CD4-positive, alpha-beta T cell treated with Interleukin-21 for 1 hour (primary cell): ENCODE data around the gene NEK7.
A peak's percentile ranks its signal among the peaks of the same experiment; 100 is the strongest.
"Not testable (repeated sequence)": the region's sequence is repeated elsewhere in the genome, so short reads cannot be mapped to it uniquely, and the experiment has no call there.

Source experiments
- DNase-seq: peaks from one replicate; pipeline ENCODE4 v3.0.0-alpha.2; 2020

Gene NEK7

DNA sequence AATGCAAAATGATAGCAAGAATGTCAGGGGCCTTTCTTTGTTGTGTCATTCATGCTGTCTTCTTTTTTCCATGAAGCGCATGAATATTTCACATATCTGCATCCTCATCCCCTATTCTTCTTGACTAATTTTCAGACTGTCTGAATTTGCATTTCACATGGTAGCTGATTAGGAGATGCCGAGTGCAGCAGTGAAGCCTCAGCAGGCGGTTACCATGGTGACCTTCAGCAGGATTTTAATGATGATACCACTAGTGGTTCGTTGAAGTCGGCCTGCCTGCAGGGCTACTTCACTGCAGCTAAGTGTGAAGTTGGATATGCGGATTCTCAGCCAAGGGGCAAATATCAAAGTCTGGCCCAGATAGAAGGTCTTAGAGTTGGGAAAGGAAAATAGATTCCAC, 141.8 kb downstream of the NEK7 start:
- no peak for DNase-seq

DNA sequence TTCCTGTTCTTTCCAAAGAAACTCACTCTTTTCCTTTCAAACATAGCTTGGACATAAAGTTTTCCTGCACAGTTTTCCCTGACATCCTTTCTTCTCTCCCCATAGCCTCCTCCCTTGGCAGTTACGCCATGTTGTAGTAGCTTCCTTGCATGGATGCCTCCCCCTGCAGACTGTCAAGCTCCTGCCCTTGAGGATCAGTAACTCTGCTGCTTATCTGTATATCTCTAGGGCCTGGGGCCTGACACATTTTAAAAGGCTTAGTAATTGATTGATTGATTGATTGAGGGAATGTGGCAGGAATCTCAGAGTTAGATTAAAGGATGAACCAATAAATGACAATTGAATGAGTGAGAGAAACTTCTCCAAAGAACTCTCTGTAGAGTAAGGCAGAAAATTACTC, 143.7 kb downstream of the NEK7 start:
- no peak for DNase-seq

DNA sequence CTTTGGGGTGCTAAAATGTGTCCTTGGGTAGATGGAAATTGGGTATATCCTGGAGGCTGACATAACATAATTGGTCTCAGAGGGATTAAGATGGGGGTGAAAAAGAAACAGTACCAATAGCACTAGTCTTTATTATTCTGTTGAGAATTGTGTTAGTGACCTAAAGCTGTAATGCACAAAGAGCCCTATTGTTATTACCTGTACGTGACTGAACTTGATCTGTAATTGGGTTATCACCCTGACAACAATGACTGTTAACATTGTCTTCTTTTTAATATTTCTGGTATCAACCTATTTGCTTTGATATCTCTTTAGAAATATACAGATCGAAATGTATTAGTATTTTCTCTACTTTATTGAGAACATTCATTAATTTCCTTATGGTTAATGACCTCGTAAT, 147.6 kb downstream of the NEK7 start:
- DNase-seq, result no peak

DNA sequence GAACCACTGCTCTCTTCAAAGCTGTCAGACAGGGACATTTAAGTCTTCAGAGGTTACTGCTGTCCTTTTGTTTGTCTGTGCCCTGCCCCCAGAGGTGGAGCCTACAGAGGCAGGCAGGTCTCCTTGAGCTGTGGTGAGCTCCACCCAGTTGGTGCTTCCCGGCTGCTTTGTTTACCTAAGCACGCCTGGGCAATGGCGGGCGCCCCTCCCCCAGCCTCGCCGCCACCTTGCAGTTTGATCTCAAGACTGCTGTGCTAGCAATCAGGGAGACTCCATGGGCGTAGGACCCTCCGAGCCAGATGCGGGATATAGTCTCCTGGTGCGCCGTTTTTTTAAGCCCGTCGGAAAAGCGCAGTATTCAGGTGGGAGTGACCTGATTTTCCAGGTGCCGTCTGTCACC, 158.0 kb downstream of the NEK7 start:
- not testable (repeated sequence) for DNase-seq

DNA sequence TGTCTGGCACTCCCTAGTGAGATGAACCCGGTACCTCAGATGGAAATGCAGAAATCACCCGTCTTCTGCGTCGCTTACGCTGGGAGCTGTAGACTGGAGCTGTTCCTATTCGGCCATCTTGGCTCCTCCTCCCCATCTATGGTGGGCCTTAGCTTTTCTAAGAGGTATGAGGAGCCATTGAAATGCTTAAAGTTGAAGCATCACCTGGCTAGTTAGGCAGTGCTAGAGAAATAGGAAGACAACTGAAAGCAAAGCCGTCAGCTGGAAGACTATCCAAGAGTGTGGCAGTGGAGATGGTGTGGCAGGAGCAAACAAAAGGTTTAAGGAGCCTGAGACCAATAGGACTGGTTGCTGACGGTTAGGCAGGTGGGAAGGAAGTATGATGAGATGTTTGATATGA, 158.5 kb downstream of the NEK7 start:
- not testable (repeated sequence) for DNase-seq

DNA sequence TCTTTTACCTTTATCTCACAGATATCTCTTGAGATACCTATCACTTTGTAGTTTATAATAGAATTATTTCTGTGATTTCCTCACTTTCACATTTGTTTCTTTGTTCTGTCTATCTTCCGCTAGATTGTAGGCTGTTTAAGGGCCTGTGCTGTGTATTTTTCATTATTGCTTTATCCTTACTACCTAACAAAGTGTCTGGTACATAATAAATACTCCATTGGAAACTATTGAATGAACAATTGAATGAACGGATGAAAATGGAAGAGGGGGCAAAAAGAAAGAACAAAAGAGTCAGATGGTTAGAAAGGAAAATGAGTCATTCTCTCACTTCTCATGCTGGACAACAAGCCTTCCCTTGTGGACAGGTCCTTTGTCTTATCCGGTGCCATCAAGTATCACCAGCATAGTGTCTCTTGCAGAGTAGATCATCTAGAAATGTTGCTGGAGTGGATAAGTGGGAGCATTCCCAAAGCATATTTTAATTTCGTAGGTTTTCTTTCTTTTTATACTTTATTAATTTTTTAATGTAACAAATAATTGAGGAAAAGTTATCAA, 159.8 kb downstream of the NEK7 start:
- no peak for DNase-seq

DNA sequence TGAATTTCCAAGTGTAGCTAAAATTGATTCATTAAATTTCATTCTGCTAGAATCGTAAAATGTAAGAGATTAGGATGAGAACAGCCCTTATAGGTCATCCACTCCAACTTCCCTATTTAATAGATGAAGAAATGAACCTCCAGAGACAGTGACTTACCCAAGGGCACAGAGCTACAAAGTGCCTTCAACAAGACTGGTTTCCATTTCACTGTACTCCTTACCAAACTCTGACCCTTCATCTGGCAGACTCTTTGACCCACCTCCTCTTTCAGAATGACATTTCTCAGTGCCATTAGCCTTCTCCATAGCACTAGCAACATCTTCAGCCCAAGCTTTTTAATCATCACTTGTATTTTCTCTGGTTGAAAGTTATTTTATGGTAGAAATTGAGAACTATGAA, 161.3 kb downstream of the NEK7 start:
- DNase-seq, result no peak

DNA sequence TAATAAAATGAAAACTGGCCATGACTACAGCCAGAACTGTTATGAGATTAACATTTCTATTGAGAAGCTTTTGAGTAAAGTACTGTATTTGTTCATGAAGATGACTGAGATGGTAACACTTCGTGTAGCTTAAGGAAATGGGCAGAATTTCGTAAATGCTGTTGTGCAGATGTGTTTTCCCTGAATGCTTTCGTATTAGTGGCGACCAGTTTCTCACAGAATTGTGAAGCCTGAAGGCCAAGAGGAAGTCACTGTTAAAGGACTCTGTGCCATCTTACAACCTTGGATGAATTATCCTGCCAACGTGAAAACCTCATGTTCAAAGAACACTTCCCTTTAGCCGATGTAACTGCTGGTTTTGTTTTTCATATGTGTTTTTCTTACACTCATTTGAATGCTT, 164.0 kb downstream of the NEK7 start:
- no peak for DNase-seq

DNA sequence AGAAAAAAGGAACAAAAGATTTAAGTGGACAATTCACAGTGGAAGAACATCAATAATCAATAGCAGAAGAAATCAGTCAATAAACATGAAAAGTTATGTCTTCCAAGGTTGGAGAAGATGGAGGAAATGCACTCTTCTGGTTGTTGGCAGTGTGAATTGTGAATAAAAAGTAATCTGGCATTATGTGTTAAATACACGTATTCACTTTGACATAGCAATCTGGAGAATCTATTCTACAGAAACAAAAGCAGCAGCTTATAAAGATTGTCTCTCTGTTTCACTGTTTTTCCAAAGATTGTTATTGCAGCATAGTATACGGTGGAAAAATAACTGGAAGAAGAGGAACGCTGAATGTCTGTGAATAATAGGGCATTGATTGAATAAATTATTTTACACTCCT, 169.4 kb downstream of the NEK7 start:
- DNase-seq, result no peak

DNA sequence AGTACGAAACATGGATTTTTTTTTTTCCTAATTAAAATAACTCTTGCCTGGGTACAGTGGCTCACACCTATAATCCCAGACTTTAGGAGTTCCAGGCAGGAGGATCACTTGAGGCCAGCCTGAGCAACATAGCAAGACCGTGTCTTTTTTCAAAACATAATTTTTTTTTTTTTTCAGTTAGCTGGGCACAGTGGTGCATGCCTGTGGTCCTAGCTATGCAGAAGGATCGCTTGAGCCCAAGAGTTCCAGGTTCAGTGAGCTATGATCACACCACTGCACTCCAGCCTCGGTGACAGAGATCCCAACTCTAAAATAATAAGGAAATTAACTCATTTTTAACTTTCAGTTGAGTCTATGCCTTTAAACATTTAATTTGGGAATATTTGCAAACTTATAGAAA, 170.1 kb downstream of the NEK7 start:
- DNase-seq, result no peak

DNA sequence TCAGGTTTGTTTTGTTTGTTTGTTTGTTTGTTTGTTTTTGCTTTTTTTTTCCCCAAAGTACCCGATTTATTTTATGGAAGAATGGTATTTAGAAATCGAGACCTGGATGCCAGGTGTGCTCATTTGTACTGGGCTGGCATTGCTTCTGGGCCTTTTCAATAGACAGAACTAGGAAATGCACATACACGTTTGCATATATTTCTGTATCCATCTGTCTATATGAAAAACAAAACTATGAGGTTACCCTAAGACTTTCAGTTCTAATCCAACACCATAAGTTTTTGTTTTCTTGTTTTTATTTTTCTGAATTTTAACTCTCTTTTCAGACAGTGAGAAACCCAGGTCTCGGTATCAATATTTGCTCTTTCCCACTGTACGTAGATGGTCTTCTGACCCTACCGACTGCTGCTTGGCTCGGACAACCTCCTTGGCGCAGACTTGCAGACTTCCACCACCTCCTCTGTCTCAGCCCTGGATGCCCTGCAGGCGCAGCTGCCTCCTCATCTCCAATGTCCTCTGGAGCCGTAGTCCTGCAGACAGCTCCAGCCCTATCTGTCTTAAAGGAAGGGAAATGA, 171.7 kb downstream of the NEK7 start:
- DNase-seq, result no peak

DNA sequence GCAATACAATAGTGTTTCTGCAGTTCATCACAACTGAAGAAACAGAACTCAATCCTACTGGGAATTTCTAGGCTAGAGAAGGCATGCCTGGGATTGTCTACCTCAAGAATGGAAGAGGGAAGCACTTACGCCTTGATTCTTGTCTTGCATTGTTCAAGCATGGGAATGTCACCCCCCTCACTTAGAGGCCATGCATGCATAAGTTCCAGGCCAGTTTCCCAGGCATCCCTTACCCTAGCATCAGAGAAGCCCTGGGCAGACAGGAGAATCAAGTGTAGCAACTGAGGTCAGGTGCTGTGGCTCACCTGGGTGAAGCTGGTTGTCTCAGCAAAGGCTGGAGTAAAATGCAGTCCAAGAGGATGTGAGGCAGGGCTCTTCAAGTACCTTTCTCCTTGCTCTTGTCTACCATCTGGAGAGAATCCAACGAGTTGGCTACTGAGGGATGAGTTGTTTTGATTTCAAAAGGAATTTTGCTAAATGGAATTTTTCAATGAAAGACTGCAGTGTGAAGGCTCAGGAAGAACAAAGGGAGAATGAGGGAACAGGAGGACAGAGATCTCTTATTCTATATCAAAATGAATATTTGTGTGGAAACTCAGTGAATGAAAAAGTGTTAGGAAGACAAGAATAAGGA, 174.3 kb downstream of the NEK7 start:
- no peak for DNase-seq

DNA sequence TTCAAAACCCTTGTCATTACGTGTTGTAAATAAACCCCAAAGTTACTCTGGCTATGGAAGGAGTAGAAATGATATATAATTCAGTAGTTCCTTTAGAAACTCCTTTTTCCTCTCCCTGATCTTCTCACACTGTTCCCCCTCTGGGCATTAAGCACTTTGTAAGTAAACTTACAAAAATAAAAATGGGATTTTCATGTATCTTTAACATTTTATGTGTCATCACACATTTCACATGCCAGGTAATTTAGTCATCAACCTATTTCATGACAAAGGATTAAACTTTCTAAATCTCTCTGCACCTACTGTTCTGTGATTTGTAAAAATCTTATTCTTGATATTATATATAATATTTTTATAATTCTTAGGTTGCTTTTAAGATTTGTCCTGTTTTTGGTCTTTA, 176.9 kb downstream of the NEK7 start:
- no peak for DNase-seq

DNA sequence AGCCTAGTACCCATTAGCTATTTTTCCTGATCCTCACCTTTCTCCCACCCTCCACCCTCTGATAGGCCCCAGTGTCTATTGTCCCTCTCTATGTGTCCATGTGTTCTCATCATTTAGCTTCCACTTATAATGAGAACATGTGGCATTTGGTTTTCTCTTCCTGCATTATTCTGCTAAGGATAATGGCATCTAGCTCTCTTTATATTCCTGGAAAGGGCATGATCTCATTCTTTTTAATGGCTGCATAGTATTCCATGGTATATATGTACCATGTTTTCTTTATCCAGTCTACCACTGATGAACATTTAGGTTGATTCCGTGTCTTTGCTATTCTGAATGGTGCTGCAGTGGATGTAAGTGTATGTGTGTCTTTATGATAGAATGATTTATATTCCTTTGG, 178.9 kb downstream of the NEK7 start:
- DNase-seq, result no peak

DNA sequence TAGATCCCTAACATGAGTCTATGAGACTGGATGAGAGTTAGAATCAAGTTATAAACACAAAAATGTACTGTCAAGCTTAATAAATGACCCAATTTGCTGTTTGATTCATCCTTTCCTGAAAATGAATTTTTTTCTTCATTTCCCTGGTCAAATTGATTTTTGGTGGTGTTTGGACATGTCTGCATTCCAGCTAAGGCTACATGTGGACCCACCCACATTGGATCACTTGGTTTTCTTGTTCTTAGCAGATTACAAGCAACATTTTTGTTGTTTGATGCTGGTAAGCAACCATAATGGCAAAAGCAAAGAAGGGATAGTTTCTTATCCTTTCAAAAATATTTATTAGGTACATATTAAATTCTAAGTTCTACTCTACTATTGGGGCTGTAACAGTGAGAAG, 181.1 kb downstream of the NEK7 start:
- no peak for DNase-seq

DNA sequence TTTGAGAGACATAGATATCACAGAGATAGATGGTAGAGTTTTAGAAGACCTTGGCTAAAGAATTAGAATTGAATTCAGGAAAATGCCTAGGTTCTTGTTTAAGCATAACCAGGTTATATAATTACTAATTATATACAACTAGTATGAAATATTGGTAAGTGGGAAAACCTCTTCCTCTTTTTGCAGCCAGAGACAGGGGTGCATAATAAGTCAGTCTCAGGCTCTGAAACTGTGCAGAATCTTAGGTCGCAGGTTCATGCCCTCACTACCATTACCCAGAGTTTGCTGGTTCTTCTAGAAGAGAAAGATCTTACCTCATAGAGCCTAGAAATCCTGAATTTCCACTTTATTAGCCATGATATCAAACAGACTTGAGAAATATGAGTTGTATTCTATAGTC, 183.3 kb downstream of the NEK7 start:
- no peak for DNase-seq

DNA sequence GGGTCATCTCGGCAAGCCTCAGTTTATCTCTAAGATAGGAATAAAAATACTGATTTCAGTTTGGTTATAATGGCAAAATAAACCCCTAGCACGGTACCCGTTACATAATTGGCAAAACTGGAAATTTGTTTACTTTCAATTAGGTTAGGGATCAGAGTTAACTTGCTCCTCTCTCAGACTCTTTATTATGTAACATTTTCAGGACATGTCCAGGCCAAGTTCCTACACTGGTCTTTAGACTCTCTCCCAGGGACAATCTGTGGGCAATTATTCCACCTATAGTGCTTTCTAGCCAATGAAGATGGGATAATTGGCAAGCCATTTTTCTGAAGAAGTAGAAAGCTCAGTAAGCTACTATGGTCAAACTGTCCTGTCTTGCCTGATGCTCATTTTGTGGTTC, 189.4 kb downstream of the NEK7 start:
- DNase-seq, result no peak

DNA sequence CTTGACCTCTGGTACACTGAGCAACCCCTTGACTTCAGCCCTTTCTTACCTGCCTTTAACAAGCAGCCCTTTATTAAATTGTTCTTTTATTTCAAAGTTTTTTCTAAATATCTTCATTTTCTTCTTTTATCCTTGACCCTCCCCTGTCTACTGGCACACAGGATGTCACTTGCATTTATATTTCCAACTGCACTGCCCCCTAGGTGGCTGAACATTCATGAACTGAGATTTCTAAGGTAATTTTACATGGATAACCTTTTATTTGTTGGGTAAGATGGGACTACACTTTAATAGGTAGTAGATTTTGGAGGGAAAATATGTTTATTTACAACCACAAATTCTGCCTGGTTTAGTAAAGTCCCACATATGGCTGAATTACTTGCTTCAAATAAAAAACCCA, 193.7 kb downstream of the NEK7 start:
- DNase-seq, result no peak

DNA sequence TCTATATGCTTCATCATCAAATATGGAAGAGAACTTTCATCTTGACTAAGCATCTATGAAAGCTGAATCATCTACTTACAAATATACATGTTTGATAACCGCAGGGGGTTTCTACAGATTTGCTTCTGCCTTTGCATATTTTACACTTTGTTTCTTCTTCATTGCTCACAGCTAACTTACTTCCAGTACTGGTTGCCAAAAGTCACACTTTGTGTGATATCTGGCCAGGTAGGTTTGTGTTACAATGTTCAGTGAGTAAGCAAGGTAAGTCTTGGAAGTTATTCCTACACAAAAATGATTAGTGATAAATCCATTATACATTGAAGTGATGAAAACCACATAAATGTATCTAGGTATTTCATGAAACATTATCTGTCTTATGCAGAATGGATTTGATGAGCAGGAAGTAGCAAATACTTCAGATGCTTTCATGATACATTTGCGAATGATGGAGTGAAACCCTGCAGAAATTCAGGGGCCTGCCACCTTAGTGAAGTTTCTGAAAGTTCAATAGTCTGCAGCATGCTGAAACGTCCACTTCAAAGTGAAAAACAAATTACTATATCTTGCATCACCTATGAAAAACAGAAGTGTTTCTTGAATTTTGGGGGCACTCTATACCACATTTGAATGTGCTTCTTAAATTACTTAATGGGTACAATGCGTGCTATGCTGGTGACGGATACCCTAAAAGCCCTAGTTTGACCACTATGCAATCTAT, 196.3 kb downstream of the NEK7 start:
- DNase-seq, result no peak

DNA sequence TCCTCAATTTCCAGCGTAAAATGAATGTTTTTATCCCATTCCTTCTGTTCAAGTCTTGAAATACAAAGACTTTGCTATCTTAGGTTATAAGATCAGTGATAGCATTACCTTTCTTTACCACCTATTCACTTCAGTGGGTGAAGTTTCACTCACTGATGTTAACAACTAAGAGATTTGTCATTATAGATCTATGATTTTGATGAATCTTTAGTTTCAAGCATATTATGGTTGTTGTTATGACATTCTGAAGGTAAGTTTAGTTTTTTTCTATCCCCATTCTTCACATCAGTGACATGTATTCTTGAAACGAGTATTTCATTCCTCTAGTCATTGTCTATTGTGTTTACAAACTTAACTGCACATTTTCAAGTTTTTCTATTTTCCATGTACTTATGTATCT, 201.1 kb downstream of the NEK7 start:
- DNase-seq, result no peak

DNA sequence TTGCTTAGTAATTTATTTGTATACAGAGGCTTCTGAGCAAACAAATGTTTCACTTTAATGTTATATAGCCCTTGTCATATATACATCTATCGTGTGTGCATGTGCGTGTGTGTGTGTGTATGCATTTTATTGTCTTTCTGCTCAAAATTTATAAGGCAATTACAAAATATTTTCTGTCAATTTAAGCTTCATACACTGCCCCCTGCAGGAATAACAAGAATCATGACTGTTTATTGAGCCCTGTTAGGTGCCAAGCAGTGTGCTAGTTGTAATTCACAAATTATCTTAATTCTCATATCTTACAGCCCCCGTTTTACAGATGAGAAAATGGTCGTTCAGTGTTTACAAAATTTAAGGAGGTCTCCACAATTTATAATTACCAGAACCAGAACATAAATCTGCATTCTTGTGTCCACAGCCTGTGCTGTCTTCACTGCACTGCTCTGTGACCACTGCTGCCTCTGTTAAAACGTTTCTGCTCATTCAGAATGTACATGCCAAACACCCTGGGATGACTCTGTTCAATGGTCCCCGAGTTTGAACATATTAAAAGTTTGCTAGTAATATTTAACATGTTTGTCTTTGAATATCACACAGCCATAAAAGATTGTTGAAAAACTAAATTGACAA, 202.3 kb downstream of the NEK7 start:
- DNase-seq, result peak; percentile 38

DNA sequence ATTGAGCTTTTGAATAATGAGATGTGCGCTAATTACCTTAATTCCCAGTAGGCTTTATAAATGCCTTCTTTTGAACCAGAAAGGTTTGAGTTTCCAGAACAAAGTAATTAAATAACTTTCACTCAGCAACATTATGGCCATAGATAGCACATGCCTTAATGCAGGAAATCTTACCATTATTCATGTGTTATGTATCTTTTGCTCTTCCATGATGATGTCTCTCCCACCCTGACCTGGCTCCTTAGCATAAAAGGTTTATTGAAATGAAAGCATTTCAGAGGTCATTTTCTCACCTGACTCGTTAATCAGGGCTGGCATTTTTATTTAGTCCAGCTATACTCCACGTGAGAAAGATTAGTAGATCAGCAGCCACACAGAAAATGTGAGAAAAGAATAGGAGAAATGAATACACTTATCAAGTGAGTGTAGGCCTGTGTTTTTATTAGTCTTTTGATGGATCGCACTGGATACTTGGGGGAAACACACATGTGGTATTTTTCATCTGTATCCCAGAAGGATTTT, 203.5 kb downstream of the NEK7 start:
- no peak for DNase-seq

DNA sequence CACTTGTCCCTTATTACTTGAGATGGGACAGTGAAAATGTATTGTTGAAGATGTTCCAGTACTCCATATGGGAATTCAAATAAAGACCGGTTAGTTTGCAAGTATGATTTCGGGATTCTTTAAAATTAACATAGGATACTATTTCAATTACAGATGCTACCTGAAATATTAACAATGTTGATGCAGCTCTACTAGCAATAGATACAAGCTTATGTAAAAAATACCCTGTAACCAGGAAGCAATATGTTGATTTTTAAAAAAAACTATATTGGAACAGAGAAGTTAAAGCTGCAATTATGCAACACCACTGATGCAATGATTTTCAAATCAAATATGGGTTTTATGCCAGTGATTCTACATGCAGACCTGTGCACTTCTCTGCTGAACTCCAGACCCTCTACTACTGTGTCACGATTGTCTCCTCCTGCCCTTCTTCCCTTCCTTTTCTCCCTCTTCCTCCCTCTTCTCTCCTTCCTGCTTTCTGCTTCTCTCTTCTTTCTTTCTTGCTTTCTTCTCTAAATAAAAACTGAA, 204.5 kb downstream of the NEK7 start:
- DNase-seq, result no peak
